ENCODE measurements around the gene OR4D5. TPM values are rescaled to one million over a fixed set of nuclear protein-coding genes. Genes with fewer than 3 reads are reported as not detected.

Gene OR4D5
- total and polyA plus RNA-seq, 4 donors, result 0.19 TPM; not detected in 3

DNA sequence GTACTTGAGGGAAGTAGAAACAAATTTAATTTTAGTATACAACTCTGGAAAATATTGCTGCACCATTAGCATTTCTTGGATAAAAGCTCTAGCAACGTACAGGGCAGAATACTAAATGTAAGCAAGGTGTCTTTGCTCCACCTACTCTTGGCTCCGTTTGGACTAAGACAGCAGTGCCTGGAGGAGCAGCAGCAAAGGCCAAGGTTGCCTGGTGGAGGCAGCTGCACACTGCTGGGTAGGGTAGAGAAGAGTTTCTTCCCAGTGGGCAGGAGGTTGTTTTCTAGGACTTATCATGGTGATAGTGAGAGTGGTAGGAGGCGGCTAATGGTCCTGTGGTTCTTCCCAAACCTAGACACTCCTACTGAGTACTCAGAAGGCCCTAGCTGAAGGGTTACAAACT lies 39.6 kb upstream of the OR4D5 start:
- H3K27ac ChIP-seq (ENCODE audit: low read depth in 1 of 2, low read length in 2 of 2), result no peak overlapping the region
- H3K4me1 ChIP-seq (ENCODE audit: control insufficient read depth in 4 of 4, insufficient read depth in 4 of 4, low read length in 3 of 4), result no peaks in the 10 kb centered on the region
- no peaks in the 10 kb centered on the region for H3K27me3 ChIP-seq (ENCODE audit: control insufficient read depth in 4 of 4, insufficient read depth in 4 of 4, low read length in 3 of 4)
- DNase-seq (ENCODE audit: low spot score), result no peak
- no peak overlapping the region for H3K9ac ChIP-seq (ENCODE audit: low read depth in 1 of 2, low read length in 2 of 2)
- WGBS, result 69% methylated on average over 3 of the region's 3 CpGs
- no peaks in the 10 kb centered on the region for H3K36me3 ChIP-seq (ENCODE audit: control insufficient read depth in 4 of 4, insufficient read depth in 3 of 4, low read depth in 1 of 4, low read length in 3 of 4)
- no peak for TF ChIP-seq SP1 (IDR thresholded peaks at IDR 0.05)
- no peak for TF ChIP-seq HNF4G (IDR thresholded peaks at IDR 0.05)
- no peak for TF ChIP-seq RAD21 (IDR thresholded peaks at IDR 0.05)
- no peak for TF ChIP-seq CTCF (IDR thresholded peaks at IDR 0.05; ENCODE audit: low read depth, low read length, missing input control)
- TF ChIP-seq NR2F2 (IDR thresholded peaks at IDR 0.05), result no peak
- TF ChIP-seq JUND (IDR thresholded peaks at IDR 0.05), result no peak
- no peak for TF ChIP-seq HNF4A (conservative IDR thresholded peaks at IDR 0.05)
- TF ChIP-seq TAF1 (conservative IDR thresholded peaks at IDR 0.05), result no peak
- H3K4me3 ChIP-seq (ENCODE audit: low read depth in 1 of 3, low read length in 3 of 3), result no peak overlapping the region
- no peaks in the 10 kb centered on the region for H3K9me3 ChIP-seq (ENCODE audit: control insufficient read depth in 4 of 4, low read length in 3 of 4)

DNA sequence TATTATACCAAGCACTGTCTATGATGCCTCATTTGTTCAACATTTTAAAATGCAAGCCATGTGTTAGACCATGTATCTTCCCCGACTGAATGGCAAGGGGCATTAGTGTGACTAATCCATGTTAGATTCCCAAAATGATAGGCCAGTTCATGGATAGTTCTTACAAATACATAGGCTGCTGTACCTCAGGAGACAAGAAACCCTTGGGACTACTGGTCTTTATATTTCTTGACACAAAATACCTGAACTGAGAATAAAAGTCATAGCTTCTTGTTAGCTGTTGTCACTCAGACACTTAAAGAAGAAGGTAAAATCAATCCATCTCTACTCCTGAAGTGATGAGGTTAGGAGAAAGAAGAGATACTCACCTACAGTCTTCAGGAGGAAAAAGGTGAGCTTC lies 37.5 kb upstream of the OR4D5 start, which contains the start of gene OR8D4:
TSS of gene OR8D4 (plus strand) at position 301 of the 400 bp plus-strand sequence. CDS start 4,265 bp downstream, outside the sequence.
- no peak within 1 kb of the TSS for H3K4me3 ChIP-seq (ENCODE audit: low read depth in 1 of 3, low read length in 3 of 3)
- H3K9ac ChIP-seq (ENCODE audit: low read depth in 1 of 2, low read length in 2 of 2), result no peak within 1 kb of the TSS
- no peak within 1 kb of the TSS for H3K27ac ChIP-seq (ENCODE audit: low read depth in 1 of 2, low read length in 2 of 2)
- WGBS, result 80% methylated on average over 1 of the region's 1 CpG
- no peak for DNase-seq (ENCODE audit: low spot score)
- no peaks in the 10 kb centered on the region for H3K27me3 ChIP-seq (ENCODE audit: control insufficient read depth in 4 of 4, insufficient read depth in 4 of 4, low read length in 3 of 4)
- no peaks in the 10 kb centered on the region for H3K4me1 ChIP-seq (ENCODE audit: control insufficient read depth in 4 of 4, insufficient read depth in 4 of 4, low read length in 3 of 4)
- no peaks in the 10 kb centered on the region for H3K9me3 ChIP-seq (ENCODE audit: control insufficient read depth in 4 of 4, low read length in 3 of 4)
- TF ChIP-seq EGR1 (IDR thresholded peaks at IDR 0.05; ENCODE audit: low read depth in 2 of 2), result no peak
- no peak for TF ChIP-seq TAF1 (conservative IDR thresholded peaks at IDR 0.05)
- TF ChIP-seq, protein P1, sequence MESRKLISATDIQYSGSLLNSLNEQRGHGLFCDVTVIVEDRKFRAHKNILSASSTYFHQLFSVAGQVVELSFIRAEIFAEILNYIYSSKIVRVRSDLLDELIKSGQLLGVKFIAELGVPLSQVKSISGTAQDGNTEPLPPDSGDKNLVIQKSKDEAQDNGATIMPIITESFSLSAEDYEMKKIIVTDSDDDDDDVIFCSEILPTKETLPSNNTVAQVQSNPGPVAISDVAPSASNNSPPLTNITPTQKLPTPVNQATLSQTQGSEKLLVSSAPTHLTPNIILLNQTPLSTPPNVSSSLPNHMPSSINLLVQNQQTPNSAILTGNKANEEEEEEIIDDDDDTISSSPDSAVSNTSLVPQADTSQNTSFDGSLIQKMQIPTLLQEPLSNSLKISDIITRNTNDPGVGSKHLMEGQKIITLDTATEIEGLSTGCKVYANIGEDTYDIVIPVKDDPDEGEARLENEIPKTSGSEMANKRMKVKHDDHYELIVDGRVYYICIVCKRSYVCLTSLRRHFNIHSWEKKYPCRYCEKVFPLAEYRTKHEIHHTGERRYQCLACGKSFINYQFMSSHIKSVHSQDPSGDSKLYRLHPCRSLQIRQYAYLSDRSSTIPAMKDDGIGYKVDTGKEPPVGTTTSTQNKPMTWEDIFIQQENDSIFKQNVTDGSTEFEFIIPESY (IDR thresholded peaks at IDR 0.05), result no peak
- TF ChIP-seq, protein P2, sequence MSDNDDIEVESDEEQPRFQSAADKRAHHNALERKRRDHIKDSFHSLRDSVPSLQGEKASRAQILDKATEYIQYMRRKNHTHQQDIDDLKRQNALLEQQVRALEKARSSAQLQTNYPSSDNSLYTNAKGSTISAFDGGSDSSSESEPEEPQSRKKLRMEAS (IDR thresholded peaks at IDR 0.05), result no peak
- no peak for TF ChIP-seq RXRA (IDR thresholded peaks at IDR 0.05)
- TF ChIP-seq JUND (IDR thresholded peaks at IDR 0.05), result no peak
- no peak for TF ChIP-seq NR2F2 (IDR thresholded peaks at IDR 0.05)
- TF ChIP-seq HNF4A (conservative IDR thresholded peaks at IDR 0.05), result no peak
- no peak for TF ChIP-seq YY1 (IDR thresholded peaks at IDR 0.05)
- no peak for TF ChIP-seq ATF3 (IDR thresholded peaks at IDR 0.05)
- no peaks in the 10 kb centered on the region for H3K36me3 ChIP-seq (ENCODE audit: control insufficient read depth in 4 of 4, insufficient read depth in 3 of 4, low read depth in 1 of 4, low read length in 3 of 4)

GRCh38 chr11:123903932-123904331 lies 35.5 kb upstream of the OR4D5 start:
- H3K9ac ChIP-seq (ENCODE audit: low read depth in 1 of 2, low read length in 2 of 2), result no peak overlapping the region
- TF ChIP-seq NR2F2 (IDR thresholded peaks at IDR 0.05), result no peak
- no peak overlapping the region for H3K27ac ChIP-seq (ENCODE audit: low read depth in 1 of 2, low read length in 2 of 2)
- no peaks in the 10 kb centered on the region for H3K4me1 ChIP-seq (ENCODE audit: control insufficient read depth in 4 of 4, insufficient read depth in 4 of 4, low read length in 3 of 4)
- H3K4me3 ChIP-seq (ENCODE audit: low read depth in 1 of 3, low read length in 3 of 3), result no peak overlapping the region
- H3K9me3 ChIP-seq (ENCODE audit: control insufficient read depth in 4 of 4, low read length in 3 of 4), result no peaks in the 10 kb centered on the region
- DNase-seq (ENCODE audit: low spot score), result no peak
- 82% methylated on average over 2 of the region's 2 CpGs for WGBS
- no peaks in the 10 kb centered on the region for H3K27me3 ChIP-seq (ENCODE audit: control insufficient read depth in 4 of 4, insufficient read depth in 4 of 4, low read length in 3 of 4)
- no peaks in the 10 kb centered on the region for H3K36me3 ChIP-seq (ENCODE audit: control insufficient read depth in 4 of 4, insufficient read depth in 3 of 4, low read depth in 1 of 4, low read length in 3 of 4)
